CD4-positive, alpha-beta T cell treated with Interleukin-10 for 1 hour (primary cell): ENCODE measurements around the gene RERG.
"Not testable (repeated sequence)": the region's sequence is repeated elsewhere in the genome, so short reads cannot be mapped to it uniquely, and the experiment has no call there.

Experiments
- DNase-seq: peaks from one replicate; pipeline ENCODE4 v3.0.0-alpha.2; 2020

The RERG gene

GRCh38 chr12:15130541-15130940, 90.7 kb downstream of the RERG start:
- no peak for DNase-seq

DNA sequence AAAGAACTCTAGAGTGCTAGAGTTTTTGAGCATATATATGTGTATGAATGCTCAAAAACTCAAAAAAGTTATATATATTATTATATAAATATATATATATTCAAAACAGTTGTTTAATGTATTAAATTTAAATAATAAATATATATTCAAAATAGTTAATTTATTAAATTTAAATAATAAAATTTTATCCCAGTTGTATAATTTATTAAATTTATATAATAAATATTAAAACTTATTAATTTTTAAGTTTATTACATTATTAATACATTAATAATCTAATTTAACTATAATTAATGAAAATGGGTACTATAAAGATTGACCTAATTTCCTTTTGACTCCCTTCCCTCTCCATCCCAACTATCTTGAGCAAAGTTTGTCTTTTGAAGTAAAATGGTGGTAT, 97.8 kb downstream of the RERG start:
- DNase-seq, result no peak

- no peak for DNase-seq
These were observed 98.9 kb downstream of the RERG start for GRCh38 chr12:15122344-15122743.

DNA sequence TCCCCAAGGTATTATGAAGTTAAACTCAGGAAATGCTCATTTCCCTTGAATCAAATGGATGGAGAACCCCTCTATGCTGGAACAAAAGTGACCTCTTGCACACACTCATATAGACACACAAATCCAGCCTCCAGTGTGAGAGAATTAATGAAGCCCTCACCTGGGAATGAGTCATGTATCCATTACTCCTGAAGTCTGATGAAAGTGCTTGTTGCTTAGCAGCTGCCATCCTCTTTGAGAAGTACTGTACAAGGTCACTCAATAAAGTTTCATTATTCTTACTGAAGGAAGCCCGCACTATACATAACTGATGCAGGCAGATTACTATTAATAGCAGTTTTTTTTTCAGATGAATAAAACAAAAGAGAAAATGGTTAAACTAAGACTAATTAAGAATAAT, 102.3 kb downstream of the RERG start:
- DNase-seq, result no peak

- DNase-seq, result no peak
These were observed 104.2 kb downstream of the RERG start for GRCh38 chr12:15116983-15117382.

DNA sequence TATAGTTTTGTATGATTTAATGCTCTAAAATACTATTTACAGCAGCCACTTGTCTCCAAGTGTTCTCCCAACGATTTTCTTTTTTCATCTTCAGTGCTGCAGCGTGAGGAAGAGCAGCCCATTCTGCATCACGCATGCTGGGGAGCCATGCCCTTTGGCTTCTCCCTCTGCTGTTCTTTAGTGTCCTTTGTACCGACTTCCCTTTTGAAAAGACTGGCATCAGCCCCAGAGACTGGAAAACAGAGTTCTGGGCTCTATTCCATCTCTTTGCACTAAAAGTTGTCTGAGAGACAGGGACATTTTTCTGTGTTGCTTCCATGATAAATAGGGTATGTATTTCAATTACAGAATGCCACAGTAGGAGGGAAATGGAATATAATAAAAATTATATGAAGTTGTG, 105.1 kb downstream of the RERG start:
- no peak for DNase-seq

DNA sequence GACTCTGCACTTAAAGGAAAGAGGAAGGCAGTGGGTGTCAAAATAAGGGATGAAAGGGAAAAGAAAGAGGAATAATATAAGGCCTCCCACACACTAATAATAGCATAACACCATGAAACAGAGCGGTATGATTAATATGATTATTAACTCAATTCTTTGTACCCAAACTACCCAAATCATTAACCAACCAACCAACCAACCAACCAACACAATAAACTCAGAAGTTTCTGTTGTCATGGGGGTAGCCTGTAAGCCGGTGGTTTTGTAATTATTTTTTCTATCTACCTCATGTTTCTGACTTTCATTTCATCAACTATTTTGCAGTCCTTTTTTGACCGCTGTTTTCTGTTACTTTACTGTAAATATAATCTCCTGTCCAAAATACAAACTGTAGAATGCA, 105.8 kb downstream of the RERG start:
- DNase-seq, result no peak

DNA sequence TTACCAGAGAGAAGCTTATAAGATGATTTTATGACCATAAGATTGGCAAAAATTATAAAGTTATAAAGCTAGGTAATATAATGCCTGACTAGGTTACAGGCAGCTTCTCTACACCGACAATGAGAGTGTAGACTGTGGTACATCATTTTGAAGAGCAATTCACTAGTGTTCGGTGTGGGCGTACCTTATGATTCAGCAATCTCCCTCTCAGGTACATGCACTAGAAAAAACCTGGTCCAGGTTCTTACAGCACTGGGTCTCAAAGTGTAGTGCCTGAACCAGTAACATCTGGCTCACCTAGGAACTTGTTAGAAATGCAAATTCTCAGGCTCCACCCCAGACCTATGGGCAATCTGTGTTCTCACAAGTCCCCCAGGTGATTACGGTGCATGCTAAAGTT, 106.7 kb downstream of the RERG start:
- no peak for DNase-seq

DNA sequence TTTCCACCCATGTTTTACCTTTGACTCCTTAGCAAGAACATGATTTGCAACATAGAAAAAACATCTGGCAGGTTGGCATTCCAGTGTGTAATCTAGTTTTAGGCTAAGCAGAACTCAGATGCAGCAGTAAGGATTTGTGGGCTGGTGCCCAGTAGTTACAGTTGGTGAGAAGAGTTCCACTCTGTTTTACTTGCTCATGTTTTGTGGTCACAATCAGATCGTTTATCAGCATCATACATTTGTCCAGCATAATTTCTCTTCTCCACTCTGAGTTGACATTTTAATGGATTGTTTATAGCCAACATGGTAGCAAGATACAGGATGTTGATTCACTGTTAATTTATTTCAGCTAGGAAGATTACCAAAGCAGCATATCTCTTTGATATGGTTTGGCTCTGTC, 128.4 kb downstream of the RERG start:
- no peak for DNase-seq

GRCh38 chr12:15090441-15090840, 130.8 kb downstream of the RERG start:
- DNase-seq, result no peak

GRCh38 chr12:15088105-15088504, 133.1 kb downstream of the RERG start:
- DNase-seq, result no peak

- DNase-seq, result not testable (repeated sequence)
These were observed 143.5 kb downstream of the RERG start for GRCh38 chr12:15077751-15078150.

GRCh38 chr12:15074351-15074750, 146.9 kb downstream of the RERG start:
- no peak for DNase-seq

GRCh38 chr12:15059123-15059522, 162.1 kb downstream of the RERG start:
- no peak for DNase-seq
